Measurements from ENCODE around the gene SIGLECL1.

DNA sequence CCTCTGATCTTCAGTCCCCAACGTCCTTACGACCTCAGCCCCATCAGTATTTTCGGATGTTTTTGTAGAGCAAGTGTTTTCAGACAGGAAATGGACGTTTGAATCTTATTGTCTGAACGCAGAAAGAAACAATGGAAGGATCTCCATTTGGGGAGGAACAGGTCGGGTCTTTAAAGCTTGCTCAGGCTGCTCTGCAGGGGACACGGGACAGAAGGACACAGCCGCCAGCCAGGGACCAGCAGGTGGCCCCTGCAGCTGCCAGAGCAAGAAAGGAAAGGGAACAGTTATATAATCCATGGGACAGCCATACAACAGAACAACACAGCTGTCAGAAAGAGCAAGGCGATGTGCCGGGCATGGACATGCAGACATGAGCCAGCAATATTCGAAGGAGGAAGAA, 42.1 kb downstream of the SIGLECL1 start:
- TF ChIP-seq, protein P1, sequence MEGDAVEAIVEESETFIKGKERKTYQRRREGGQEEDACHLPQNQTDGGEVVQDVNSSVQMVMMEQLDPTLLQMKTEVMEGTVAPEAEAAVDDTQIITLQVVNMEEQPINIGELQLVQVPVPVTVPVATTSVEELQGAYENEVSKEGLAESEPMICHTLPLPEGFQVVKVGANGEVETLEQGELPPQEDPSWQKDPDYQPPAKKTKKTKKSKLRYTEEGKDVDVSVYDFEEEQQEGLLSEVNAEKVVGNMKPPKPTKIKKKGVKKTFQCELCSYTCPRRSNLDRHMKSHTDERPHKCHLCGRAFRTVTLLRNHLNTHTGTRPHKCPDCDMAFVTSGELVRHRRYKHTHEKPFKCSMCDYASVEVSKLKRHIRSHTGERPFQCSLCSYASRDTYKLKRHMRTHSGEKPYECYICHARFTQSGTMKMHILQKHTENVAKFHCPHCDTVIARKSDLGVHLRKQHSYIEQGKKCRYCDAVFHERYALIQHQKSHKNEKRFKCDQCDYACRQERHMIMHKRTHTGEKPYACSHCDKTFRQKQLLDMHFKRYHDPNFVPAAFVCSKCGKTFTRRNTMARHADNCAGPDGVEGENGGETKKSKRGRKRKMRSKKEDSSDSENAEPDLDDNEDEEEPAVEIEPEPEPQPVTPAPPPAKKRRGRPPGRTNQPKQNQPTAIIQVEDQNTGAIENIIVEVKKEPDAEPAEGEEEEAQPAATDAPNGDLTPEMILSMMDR (IDR thresholded peaks at IDR 0.05), result no peak
- no peak for TF ChIP-seq POLR2A (IDR thresholded peaks at IDR 0.05)

Measured in thyroid gland (tissue), 4 donors.